HEK293 (cell line): ENCODE measurements around the gene CPT1A.
"Not testable (repeated sequence)": the region's sequence is repeated elsewhere in the genome, so short reads cannot be mapped to it uniquely, and the experiment has no call there.

ENCODE experiments used
- CTCF ChIA-PET: fragments of 350-600 bp; formaldehyde crosslinking; extraction: SDS; loops from one replicate; lab custom pipeline; 2021; ENCODE audit warnings: antibody characterized with exemption; lab: Yijun Ruan, JAX
- POLR2A ChIA-PET: fragments of 300-600 bp; formaldehyde crosslinking; extraction: SDS; loops from one replicate; lab custom pipeline; 2020; ENCODE audit warnings: antibody characterized with exemption, inconsistent platforms; lab: Yijun Ruan, JAX
- H3K27ac ChIP-seq: fragments of 200-500 bp; sonication (Bioruptor generic); 2 replicates; pipeline ENCODE4 v1.5.1; 2014; ENCODE audit warnings: low read depth, low read length, control low read depth, inconsistent platforms; ENCODE audit errors: extremely low read depth
- H3K36me3 ChIP-seq, 2 experiments: fragments of 200-500 bp in 1 of 2; sonication (Bioruptor generic) in 1 of 2; 1 replicate in 1 of 2; 2 replicates in 1 of 2; pipeline ENCODE4 v1.5.1; 2014 to 2017; ENCODE audit warnings: inconsistent platforms in 2 of 2, low read length in 2 of 2; ENCODE audit not compliant: control insufficient read depth in 2 of 2, insufficient read depth in 1 of 2
- H3K4me1 ChIP-seq: fragments of 200-500 bp; sonication (Bioruptor generic); 2 replicates; pipeline ENCODE4 v1.5.1; 2014; ENCODE audit warnings: mild to moderate bottlenecking, low read length, inconsistent platforms; ENCODE audit not compliant: control insufficient read depth, insufficient read depth
- H3K4me3 ChIP-seq: 2 replicates; pipeline ENCODE4 v1.5.1; 2011; ENCODE audit warnings: low read depth, mild to moderate bottlenecking, control low read depth, low read length, moderate library complexity
- H3K9me3 ChIP-seq: fragments of 200-500 bp; sonication (Bioruptor generic); 2 replicates; pipeline ENCODE4 v1.5.1; 2014; ENCODE audit warnings: low read depth, low read length, inconsistent platforms; ENCODE audit not compliant: control insufficient read depth, insufficient read depth
- AEBP2 ChIP-seq: fragments of 450-650 bp; formaldehyde crosslinking; IDR thresholded peaks from 2 replicates; pipeline ENCODE4 v1.5.1; 2016; ENCODE audit warnings: missing biosample characterization, missing genetic modification characterization, borderline replicate concordance
- GFI1B ChIP-seq: fragments of 450-650 bp; formaldehyde crosslinking; IDR thresholded peaks from 2 replicates; pipeline ENCODE4 v1.5.1; 2016; ENCODE audit warnings: missing biosample characterization, missing genetic modification characterization
- SCRT1 ChIP-seq: fragments of 450-650 bp; formaldehyde crosslinking; IDR thresholded peaks from 2 replicates; pipeline ENCODE4 v1.5.1; 2016; ENCODE audit warnings: missing biosample characterization, missing genetic modification characterization, borderline replicate concordance
- SETDB1 ChIP-seq: IDR thresholded peaks from one replicate; pipeline ENCODE4 v1.6.1; 2017; ENCODE audit warnings: mild to moderate bottlenecking, low read length, moderate library complexity, mixed read lengths; ENCODE audit not compliant: insufficient read length
- ZBTB48 ChIP-seq: fragments of 450-650 bp; formaldehyde crosslinking; IDR thresholded peaks from 2 replicates; pipeline ENCODE4 v1.5.1; 2016; ENCODE audit warnings: missing biosample characterization, missing genetic modification characterization
- ZBTB6 ChIP-seq: fragments of 450-650 bp; formaldehyde crosslinking; IDR thresholded peaks from 2 replicates; pipeline ENCODE4 v1.5.1; 2017; ENCODE audit warnings: missing biosample characterization, missing genetic modification characterization
- ZNF211 ChIP-seq: fragments of 450-650 bp; formaldehyde crosslinking; IDR thresholded peaks from 2 replicates; pipeline ENCODE4 v1.5.1; 2016; ENCODE audit warnings: low read depth, missing biosample characterization, missing genetic modification characterization
- ZNF214 ChIP-seq: fragments of 450-650 bp; formaldehyde crosslinking; IDR thresholded peaks from 2 replicates; pipeline ENCODE4 v1.5.1; 2017; ENCODE audit warnings: missing biosample characterization, mild to moderate bottlenecking, missing genetic modification characterization, borderline replicate concordance
- ZNF426 ChIP-seq: fragments of 450-650 bp; formaldehyde crosslinking; IDR thresholded peaks from 2 replicates; pipeline ENCODE4 v1.5.1; 2017; ENCODE audit warnings: missing biosample characterization, missing genetic modification characterization, mild to moderate bottlenecking, inconsistent platforms, moderate library complexity
- ZNF513 ChIP-seq: fragments of 450-650 bp; IDR thresholded peaks from 2 replicates; pipeline ENCODE4 v1.5.1; 2018; ENCODE audit warnings: missing biosample characterization, missing genetic modification characterization
- ZNF555 ChIP-seq: fragments of 450-650 bp; formaldehyde crosslinking; conservative IDR thresholded peaks from 2 replicates; pipeline ENCODE4 v1.5.1; 2017; ENCODE audit warnings: missing biosample characterization, mild to moderate bottlenecking, missing genetic modification characterization, inconsistent platforms
- ZNF585B ChIP-seq: fragments of 450-650 bp; formaldehyde crosslinking; IDR thresholded peaks from 2 replicates; pipeline ENCODE4 v1.5.1; 2016; ENCODE audit warnings: missing biosample characterization, missing genetic modification characterization
- ZNF747 ChIP-seq: fragments of 450-650 bp; formaldehyde crosslinking; IDR thresholded peaks from 2 replicates; pipeline ENCODE4 v1.5.1; 2016; ENCODE audit warnings: missing biosample characterization, missing genetic modification characterization
- ZNF791 ChIP-seq: fragments of 450-650 bp; formaldehyde crosslinking; IDR thresholded peaks from 2 replicates; pipeline ENCODE4 v1.5.1; 2016; ENCODE audit warnings: missing biosample characterization, missing genetic modification characterization
- ZNF843 ChIP-seq: fragments of 450-650 bp; formaldehyde crosslinking; IDR thresholded peaks from 2 replicates; pipeline ENCODE4 v1.5.1; 2016; ENCODE audit warnings: missing biosample characterization, missing genetic modification characterization
- ZSCAN5A ChIP-seq: fragments of 450-650 bp; formaldehyde crosslinking; IDR thresholded peaks from 2 replicates; pipeline ENCODE4 v1.5.1; 2016; ENCODE audit warnings: missing biosample characterization, missing genetic modification characterization

CPT1A gene

GRCh38 chr11:68889948-68890446, 48.3 kb upstream of the CPT1A start (continued):
- TF ChIP-seq ZNF843 (tag by site-specific recombination) = no peak
- no peak for TF ChIP-seq ZSCAN5A
- no peak for TF ChIP-seq ZNF513 (tag by site-specific recombination)
- TF ChIP-seq ZNF585B (tag by site-specific recombination) = no peak
- no peak for TF ChIP-seq SETDB1
- no peak for TF ChIP-seq ZBTB48 (tag by site-specific recombination)
- TF ChIP-seq SCRT1 (tag by site-specific recombination) = no peak
- no peak for TF ChIP-seq ZNF211 (tag by site-specific recombination)
- no peak for TF ChIP-seq GFI1B (tag by site-specific recombination)
- TF ChIP-seq ZNF747 (tag by site-specific recombination) = no peak
- no peak for TF ChIP-seq ZBTB6 (tag by site-specific recombination)
- TF ChIP-seq, all 188 proteins: peak for 0

GRCh38 chr11:68884827-68885226, 43.1 kb upstream of the CPT1A start:
- H3K36me3 ChIP-seq, H3K9me3 ChIP-seq, H3K4me1 ChIP-seq, H3K4me3 ChIP-seq, POLR2A ChIA-PET, CTCF ChIA-PET, H3K27ac ChIP-seq: not testable (repeated sequence)

- Histone ChIP-seq H3K9me3 (no peaks in the 10 kb centered on the region), H3K4me1 (no peaks in the 10 kb centered on the region), H3K27ac (no peak overlapping the region), H3K4me3 (no peak overlapping the region), H3K36me3 (no peaks in the 10 kb centered on the region; a peak in 1 of 3 replicates)
- ChIA-PET POLR2A (no interaction called here), CTCF (no interaction called here)
- TF ChIP-seq ZNF791 (tag by site-specific recombination) = no peak
- TF ChIP-seq AEBP2 (tag by site-specific recombination) = no peak
- TF ChIP-seq ZNF426 (tag by site-specific recombination) = no peak
- no peak for TF ChIP-seq ZNF555 (tag by site-specific recombination)
- TF ChIP-seq ZNF214 (tag by site-specific recombination) = no peak
Measured at GRCh38 chr11:68882391-68882790, 40.7 kb upstream of the CPT1A start.
